HL-60/S4 treated with retinoic acid at 250 ng/mL for 4 days and 3 days (cell line): Measurements from ENCODE around the gene NCKAP5L.

Source experiments
- in situ Hi-C: fragments of 300-500 bp; cut with MboI; formaldehyde crosslinking; loops from 2 replicates; pipeline ENCODE4 v1.7.0; 2022; ENCODE audit warnings: low sequenced_read_pairs

NCKAP5L gene

GRCh38 chr12:49805409-49805808 lies 22.8 kb downstream of the NCKAP5L start:
- in situ Hi-C loops: no loop called here

- in situ Hi-C loops: no loop called here
Measured at GRCh38 chr12:49804821-49805220, 23.4 kb downstream of the NCKAP5L start.

- in situ Hi-C loops: no loop called here
Measured at GRCh38 chr12:49803693-49804450, 24.3 kb downstream of the NCKAP5L start.

GRCh38 chr12:49801141-49802063 lies 26.8 kb downstream of the NCKAP5L start:
- in situ Hi-C loops: no loop called here

GRCh38 chr12:49800421-49801140 lies 27.6 kb downstream of the NCKAP5L start:
- in situ Hi-C loops: no loop called here

GRCh38 chr12:49798934-49799333 lies 29.3 kb downstream of the NCKAP5L start:
- in situ Hi-C loops: no loop called here

GRCh38 chr12:49798248-49798647 lies 30.0 kb downstream of the NCKAP5L start:
- in situ Hi-C loops: no loop called here

- in situ Hi-C loops: no loop called here
Measured at GRCh38 chr12:49797449-49797776, 30.8 kb downstream of the NCKAP5L start.

GRCh38 chr12:49796606-49797448 lies 31.4 kb downstream of the NCKAP5L start:
- in situ Hi-C loops: no loop called here

GRCh38 chr12:49796155-49796554 lies 32.1 kb downstream of the NCKAP5L start:
- in situ Hi-C loops: no loop called here

GRCh38 chr12:49795654-49796105 lies 32.5 kb downstream of the NCKAP5L start:
- in situ Hi-C loops: no loop called here

GRCh38 chr12:49794811-49795653 lies 33.2 kb downstream of the NCKAP5L start:
- in situ Hi-C loops: no loop called here

- in situ Hi-C loops: no loop called here
Measured at GRCh38 chr12:49794021-49794420, 34.2 kb downstream of the NCKAP5L start.

GRCh38 chr12:49793620-49794019 lies 34.6 kb downstream of the NCKAP5L start:
- in situ Hi-C loops: no loop called here

- in situ Hi-C loops: no loop called here
Measured at GRCh38 chr12:49792976-49793580, 35.1 kb downstream of the NCKAP5L start.

- in situ Hi-C loops: no loop called here
Measured at GRCh38 chr12:49792181-49792970, 35.8 kb downstream of the NCKAP5L start.

- in situ Hi-C loops: no loop called here
Measured at GRCh38 chr12:49791700-49792099, 36.5 kb downstream of the NCKAP5L start.
